Activated naive CD4-positive, alpha-beta T cell treated with anti-CD3 and anti-CD28 coated beads, Interleukin-2, amount 10 ng/mL, durations not matched to agents 7 days and 5 days (primary cell): Measurements from ENCODE around the gene TMEM273.

Experiments used
- CTCF ChIA-PET: fragments of 350-600 bp; sonication (Branson Sonifier 250); formaldehyde crosslinking; loops from one replicate; lab custom pipeline; 2021; ENCODE audit warnings: antibody characterized with exemption; lab: Charles Lee
- DNase-seq: peaks from one replicate; pipeline ENCODE4 v3.0.0-alpha.2; 2020
- H3K27ac Mint-ChIP-seq: one replicate; pipeline ENCODE4 v1.8.0; 2021; ENCODE audit warnings: mild to moderate bottlenecking, moderate library complexity, mixed read lengths
- H3K27me3 Mint-ChIP-seq: one replicate; pipeline ENCODE4 v1.8.0; 2021; ENCODE audit warnings: mild to moderate bottlenecking, mixed read lengths
- H3K36me3 Mint-ChIP-seq: one replicate; pipeline ENCODE4 v1.8.0; 2021; ENCODE audit warnings: mixed read lengths
- H3K4me1 Mint-ChIP-seq: one replicate; pipeline ENCODE4 v1.8.0; 2021; ENCODE audit warnings: mixed read lengths
- H3K4me3 Mint-ChIP-seq: one replicate; pipeline ENCODE4 v1.8.0; 2021; ENCODE audit warnings: mild to moderate bottlenecking, moderate library complexity, mixed read lengths
- H3K9me3 Mint-ChIP-seq: one replicate; pipeline ENCODE4 v1.8.0; 2021; ENCODE audit warnings: mixed read lengths

The TMEM273 gene

GRCh38 chr10:49160110-49160509, 28.1 kb downstream of the TMEM273 start:
- no peak overlapping the region for H3K4me3 Mint-ChIP-seq
- DNase-seq = no peak
- peaks cover 26% of the 10 kb centered on the region for H3K4me1 Mint-ChIP-seq
- CTCF ChIA-PET = no interaction called here
- H3K27ac Mint-ChIP-seq = no peak overlapping the region
- peaks cover 7% of the 10 kb centered on the region for H3K27me3 Mint-ChIP-seq
- H3K36me3 Mint-ChIP-seq = peaks cover 5% of the 10 kb centered on the region
- no peaks in the 10 kb centered on the region for H3K9me3 Mint-ChIP-seq

- H3K4me3 Mint-ChIP-seq = no peak overlapping the region
- peaks cover 1% of the 10 kb centered on the region for H3K36me3 Mint-ChIP-seq
- peaks cover 18% of the 10 kb centered on the region for H3K4me1 Mint-ChIP-seq
- CTCF ChIA-PET = no interaction called here
- H3K9me3 Mint-ChIP-seq = no peaks in the 10 kb centered on the region
- DNase-seq = no peak
- H3K27ac Mint-ChIP-seq = no peak overlapping the region
- H3K27me3 Mint-ChIP-seq = peaks cover 8% of the 10 kb centered on the region
Measured at GRCh38 chr10:49158915-49159314, 29.3 kb downstream of the TMEM273 start.

GRCh38 chr10:49158404-49158803, 29.8 kb downstream of the TMEM273 start:
- Mint-ChIP-seq H3K27me3 (peaks cover 9% of the 10 kb centered on the region), H3K4me3 (no peak overlapping the region), H3K27ac (no peak overlapping the region), H3K9me3 (no peaks in the 10 kb centered on the region), H3K4me1 (peaks cover 18% of the 10 kb centered on the region), H3K36me3 (peaks cover 1% of the 10 kb centered on the region)
- DNase-seq = no peak
- CTCF ChIA-PET = no interaction called here

- Mint-ChIP-seq H3K36me3 (peaks cover 1% of the 10 kb centered on the region), H3K27ac (no peak overlapping the region), H3K27me3 (peaks cover 16% of the 10 kb centered on the region), H3K9me3 (no peaks in the 10 kb centered on the region), H3K4me1 (peaks cover 18% of the 10 kb centered on the region), H3K4me3 (no peak overlapping the region)
- CTCF ChIA-PET = interaction anchor here (1.4 kb wide), 1 partner anchor 499 kb away, joined by 6 read pairs; no protein-coding TSS in a partner anchor
- no peak for DNase-seq
Measured at GRCh38 chr10:49157229-49157628, 31.0 kb downstream of the TMEM273 start.

GRCh38 chr10:49154641-49155040, 33.5 kb downstream of the TMEM273 start:
- Mint-ChIP-seq H3K4me3 (no peak overlapping the region), H3K27me3 (peaks cover 28% of the 10 kb centered on the region), H3K27ac (no peak overlapping the region), H3K9me3 (no peaks in the 10 kb centered on the region), H3K4me1 (peaks cover 18% of the 10 kb centered on the region), H3K36me3 (no peaks in the 10 kb centered on the region)
- CTCF ChIA-PET = interaction anchor here (1.9 kb wide), 1 partner anchor 10 kb away, joined by 12 read pairs; no protein-coding TSS in a partner anchor
- DNase-seq = no peak

GRCh38 chr10:49153971-49154370, 34.2 kb downstream of the TMEM273 start:
- CTCF ChIA-PET = no interaction called here
- Mint-ChIP-seq H3K4me3 (no peak overlapping the region), H3K27me3 (peaks cover 29% of the 10 kb centered on the region), H3K27ac (no peak overlapping the region), H3K9me3 (no peaks in the 10 kb centered on the region), H3K4me1 (peaks cover 18% of the 10 kb centered on the region), H3K36me3 (no peaks in the 10 kb centered on the region)
- DNase-seq = no peak

- CTCF ChIA-PET = no interaction called here
- Mint-ChIP-seq H3K9me3 (no peaks in the 10 kb centered on the region), H3K4me3 (no peak overlapping the region), H3K27me3 (peaks cover 33% of the 10 kb centered on the region), H3K27ac (no peak overlapping the region), H3K4me1 (peaks cover 14% of the 10 kb centered on the region), H3K36me3 (no peaks in the 10 kb centered on the region)
- DNase-seq = no peak
Measured at GRCh38 chr10:49153115-49153514, 35.1 kb downstream of the TMEM273 start.

- Mint-ChIP-seq H3K4me1 (peaks cover 12% of the 10 kb centered on the region), H3K27me3 (peaks cover 36% of the 10 kb centered on the region), H3K9me3 (no peaks in the 10 kb centered on the region), H3K27ac (no peak overlapping the region), H3K4me3 (no peak overlapping the region), H3K36me3 (no peaks in the 10 kb centered on the region)
- DNase-seq = no peak
- CTCF ChIA-PET = no interaction called here
Measured at GRCh38 chr10:49152663-49153062, 35.5 kb downstream of the TMEM273 start.

- CTCF ChIA-PET = interaction anchor here (0.7 kb wide), 1 partner anchor 12 kb away, joined by 3 read pairs; no protein-coding TSS in a partner anchor
- H3K9me3 Mint-ChIP-seq = peaks cover 3% of the 10 kb centered on the region
- no peak overlapping the region for H3K4me3 Mint-ChIP-seq
- no peak overlapping the region for H3K27ac Mint-ChIP-seq
- peaks cover 6% of the 10 kb centered on the region for H3K4me1 Mint-ChIP-seq
- DNase-seq = no peak
- H3K27me3 Mint-ChIP-seq = peaks cover 40% of the 10 kb centered on the region
- no peaks in the 10 kb centered on the region for H3K36me3 Mint-ChIP-seq
Measured at GRCh38 chr10:49152037-49152436, 36.2 kb downstream of the TMEM273 start.

- no peak for DNase-seq
- Mint-ChIP-seq H3K27ac (no peak overlapping the region), H3K27me3 (peaks cover 43% of the 10 kb centered on the region), H3K36me3 (no peaks in the 10 kb centered on the region), H3K4me3 (no peak overlapping the region), H3K4me1 (peaks cover under 1% of the 10 kb centered on the region), H3K9me3 (peaks cover 3% of the 10 kb centered on the region)
- CTCF ChIA-PET = no interaction called here
Measured at GRCh38 chr10:49151481-49151880, 36.7 kb downstream of the TMEM273 start.

- Mint-ChIP-seq H3K9me3 (peaks cover 3% of the 10 kb centered on the region), H3K4me3 (no peak overlapping the region), H3K36me3 (no peaks in the 10 kb centered on the region), H3K27ac (no peak overlapping the region), H3K4me1 (no peaks in the 10 kb centered on the region), H3K27me3 (peaks cover 48% of the 10 kb centered on the region)
- no peak for DNase-seq
- CTCF ChIA-PET = no interaction called here
Measured at GRCh38 chr10:49151025-49151445, 37.2 kb downstream of the TMEM273 start.

GRCh38 chr10:49150426-49150825, 37.8 kb downstream of the TMEM273 start:
- Mint-ChIP-seq H3K4me1 (no peaks in the 10 kb centered on the region), H3K36me3 (no peaks in the 10 kb centered on the region), H3K27me3 (peaks cover 50% of the 10 kb centered on the region), H3K9me3 (peaks cover 3% of the 10 kb centered on the region), H3K4me3 (no peak overlapping the region), H3K27ac (no peak overlapping the region)
- DNase-seq = no peak
- CTCF ChIA-PET = no interaction called here

GRCh38 chr10:49149881-49150280, 38.3 kb downstream of the TMEM273 start:
- Mint-ChIP-seq H3K9me3 (peaks cover 3% of the 10 kb centered on the region), H3K27ac (no peak overlapping the region), H3K4me3 (no peak overlapping the region), H3K36me3 (no peaks in the 10 kb centered on the region), H3K4me1 (no peaks in the 10 kb centered on the region), H3K27me3 (peaks cover 51% of the 10 kb centered on the region)
- CTCF ChIA-PET = no interaction called here
- no peak for DNase-seq

- no peak overlapping the region for H3K27ac Mint-ChIP-seq
- DNase-seq = no peak
- H3K4me1 Mint-ChIP-seq = no peaks in the 10 kb centered on the region
- H3K4me3 Mint-ChIP-seq = no peak overlapping the region
- CTCF ChIA-PET = no interaction called here
- peaks cover 3% of the 10 kb centered on the region for H3K9me3 Mint-ChIP-seq
- peaks cover 40% of the 10 kb centered on the region for H3K27me3 Mint-ChIP-seq
- H3K36me3 Mint-ChIP-seq = no peaks in the 10 kb centered on the region
Measured at GRCh38 chr10:49144058-49144720, 44.0 kb downstream of the TMEM273 start.

GRCh38 chr10:49143249-49143648, 44.9 kb downstream of the TMEM273 start:
- Mint-ChIP-seq H3K4me1 (no peaks in the 10 kb centered on the region), H3K27ac (no peak overlapping the region), H3K36me3 (no peaks in the 10 kb centered on the region), H3K9me3 (peaks cover 3% of the 10 kb centered on the region), H3K27me3 (peaks cover 41% of the 10 kb centered on the region), H3K4me3 (no peak overlapping the region)
- CTCF ChIA-PET = no interaction called here
- DNase-seq = no peak
